GM10266 (cell line): ENCODE data around the gene TMEM39A.

Experiments
- DNase-seq: peaks from one replicate; pipeline ENCODE4 v3.0.0; 2012; ENCODE audit errors: extremely low spot score
- CTCF ChIP-seq: IDR thresholded peaks from 2 replicates; pipeline ENCODE4 v1.5.1; 2012; ENCODE audit warnings: mild to moderate bottlenecking, low read depth; ENCODE audit not compliant: control insufficient read depth, insufficient read depth; ENCODE audit errors: missing control alignments

Gene TMEM39A

GRCh38 chr3:119413603-119414280 lies 49.7 kb downstream of the TMEM39A start:
- DNase-seq = no peak
- TF ChIP-seq CTCF = no peak

- no peak for TF ChIP-seq CTCF
- DNase-seq = no peak
Observed at GRCh38 chr3:119409844-119410243, 53.6 kb downstream of the TMEM39A start.

- DNase-seq = no peak
- no peak for TF ChIP-seq CTCF
Observed at GRCh38 chr3:119408243-119408950, 55.0 kb downstream of the TMEM39A start.

GRCh38 chr3:119405315-119405714 lies 58.1 kb downstream of the TMEM39A start:
- no peak for DNase-seq
- TF ChIP-seq CTCF = no peak

GRCh38 chr3:119403201-119403600 lies 60.2 kb downstream of the TMEM39A start:
- DNase-seq = no peak
- TF ChIP-seq CTCF = no peak

- no peak for TF ChIP-seq CTCF
- no peak for DNase-seq
Observed at GRCh38 chr3:119402791-119403190, 60.6 kb downstream of the TMEM39A start.
